ENCODE measurements around the gene POLR3B. TPM values are rescaled to one million over a fixed set of nuclear protein-coding genes. Genes with fewer than 3 reads are reported as not detected.

Gene POLR3B
- total RNA-seq, 1 donor from 2014 or later, result 9.4 TPM

Other genes starting within 250 kb of the POLR3B start
- 1.7 TPM for gene NUAK1, start 218.8 kb upstream of the POLR3B start, total RNA-seq
- 87.3 TPM for gene CKAP4, start 109.7 kb upstream of the POLR3B start, total RNA-seq
- 35.3 TPM for gene TCP11L2, start 55.0 kb upstream of the POLR3B start, total RNA-seq
- not detected for gene RFX4, start 225.3 kb downstream of the POLR3B start, total RNA-seq

Data from esophagus mucosa (tissue), 1 donor.